Vagina (tissue), 2 donors: ENCODE measurements around the gene CLPSL2.

ENCODE experiments used
- POLR2A ChIP-seq, 2 donors: fragments of 450-650 bp; IDR thresholded peaks; one replicate each; pipeline ENCODE4 v1.6.1; 2017; ENCODE audit warnings: antibody characterized with exemption in 2 of 2, mild to moderate bottlenecking in 2 of 2, moderate library complexity in 2 of 2
- POLR2AphosphoS5 ChIP-seq, 2 donors: sonication (generic); formaldehyde crosslinking; IDR thresholded peaks; one replicate each; pipeline ENCODE4 v1.9.0; 2017; ENCODE audit warnings: antibody characterized with exemption in 2 of 2, mild to moderate bottlenecking in 2 of 2, low read depth in 1 of 2; ENCODE audit not compliant: insufficient read depth in 1 of 2
- TF ChIP-seq, protein P1 (sequence below), 3 experiments: fragments of 450-650 bp in 2 of 3; fragments of 200-600 bp in 1 of 3; sonication (generic) in 1 of 3; IDR thresholded peaks; one replicate each; pipeline ENCODE4 v1.5.1; 2017 to 2019; ENCODE audit warnings: antibody characterized with exemption in 3 of 3, mild to moderate bottlenecking in 2 of 3, moderate library complexity in 2 of 3

DNA sequence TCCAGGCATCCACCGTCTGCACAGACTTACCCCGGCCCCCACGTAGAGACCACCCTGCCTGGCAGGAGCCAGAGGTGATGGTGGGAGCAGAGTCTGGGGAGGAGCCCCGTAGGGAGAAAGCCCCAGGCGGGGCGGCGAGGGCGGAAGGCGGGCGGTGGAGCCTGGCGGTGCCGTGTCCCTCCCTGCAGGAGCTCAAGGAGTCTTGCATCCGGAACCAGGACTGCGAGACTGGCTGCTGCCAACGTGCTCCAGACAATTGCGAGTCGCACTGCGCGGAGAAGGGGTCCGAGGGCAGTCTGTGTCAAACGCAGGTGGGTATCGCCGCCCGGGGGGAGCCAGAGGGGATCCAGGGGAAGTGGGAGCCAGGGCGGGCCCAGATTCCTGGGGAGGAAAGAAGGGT lies 10.4 kb downstream of the CLPSL2 start:
- TF ChIP-seq POLR2AphosphoS5 (IDR thresholded peaks at IDR 0.05; ENCODE audit: insufficient read depth in 1 of 2, low read depth in 1 of 2), result no peak
- TF ChIP-seq, protein P1, sequence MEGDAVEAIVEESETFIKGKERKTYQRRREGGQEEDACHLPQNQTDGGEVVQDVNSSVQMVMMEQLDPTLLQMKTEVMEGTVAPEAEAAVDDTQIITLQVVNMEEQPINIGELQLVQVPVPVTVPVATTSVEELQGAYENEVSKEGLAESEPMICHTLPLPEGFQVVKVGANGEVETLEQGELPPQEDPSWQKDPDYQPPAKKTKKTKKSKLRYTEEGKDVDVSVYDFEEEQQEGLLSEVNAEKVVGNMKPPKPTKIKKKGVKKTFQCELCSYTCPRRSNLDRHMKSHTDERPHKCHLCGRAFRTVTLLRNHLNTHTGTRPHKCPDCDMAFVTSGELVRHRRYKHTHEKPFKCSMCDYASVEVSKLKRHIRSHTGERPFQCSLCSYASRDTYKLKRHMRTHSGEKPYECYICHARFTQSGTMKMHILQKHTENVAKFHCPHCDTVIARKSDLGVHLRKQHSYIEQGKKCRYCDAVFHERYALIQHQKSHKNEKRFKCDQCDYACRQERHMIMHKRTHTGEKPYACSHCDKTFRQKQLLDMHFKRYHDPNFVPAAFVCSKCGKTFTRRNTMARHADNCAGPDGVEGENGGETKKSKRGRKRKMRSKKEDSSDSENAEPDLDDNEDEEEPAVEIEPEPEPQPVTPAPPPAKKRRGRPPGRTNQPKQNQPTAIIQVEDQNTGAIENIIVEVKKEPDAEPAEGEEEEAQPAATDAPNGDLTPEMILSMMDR (IDR thresholded peaks at IDR 0.05), result no peak
- TF ChIP-seq POLR2A (IDR thresholded peaks at IDR 0.05), result no peak
